NT2/D1 (cell line): ENCODE results near the gene RWDD4.

Source experiments
- YY1 ChIP-seq: IDR thresholded peaks from 2 replicates; pipeline ENCODE4 v1.6.1; 2011; ENCODE audit not compliant: insufficient read length, insufficient read depth
- ZNF274 ChIP-seq: IDR thresholded peaks from 2 replicates; pipeline ENCODE4 v1.6.1; 2011; ENCODE audit warnings: mild to moderate bottlenecking, low read depth, low read length

- TF ChIP-seq YY1 (no peak), ZNF274 (no peak)
Measured at GRCh38 chr4:183700407-183700806, 41.4 kb upstream of the RWDD4 start.
